HepG2 (cell line): ENCODE data around the gene TRIP4. TPM values are rescaled to one million over a fixed set of nuclear protein-coding genes. Genes with fewer than 3 reads are reported as not detected.
A peak's percentile ranks its signal among the peaks of the same experiment; 100 is the strongest.

Experiments used
- ARNTL ChIP-seq: sonication (generic); formaldehyde crosslinking; IDR thresholded peaks from 2 replicates; pipeline ENCODE4 v1.4.0; 2020; ENCODE audit warnings: mild to moderate bottlenecking, missing genetic modification reagents
- ETV5 ChIP-seq: IDR thresholded peaks from 2 replicates; pipeline ENCODE4 v1.6.1; 2018; ENCODE audit warnings: missing biosample characterization, missing genetic modification reagents, inconsistent platforms, borderline replicate concordance
- FOXO1 ChIP-seq: sonication (generic); formaldehyde crosslinking; IDR thresholded peaks from 2 replicates; pipeline ENCODE4 v1.4.0; 2020; ENCODE audit warnings: missing genetic modification reagents
- MBD4 ChIP-seq: IDR thresholded peaks from 2 replicates; pipeline ENCODE4 v1.6.1; 2012; ENCODE audit warnings: low read length, inconsistent platforms, borderline replicate concordance
- MIER2 ChIP-seq: IDR thresholded peaks from 2 replicates; pipeline ENCODE4 v1.6.1; 2016; ENCODE audit warnings: missing biosample characterization, missing genetic modification reagents
- ONECUT2 ChIP-seq: sonication (generic); formaldehyde crosslinking; IDR thresholded peaks from 2 replicates; pipeline ENCODE4 v1.4.0; 2020; ENCODE audit warnings: missing genetic modification reagents
- PPARG ChIP-seq: conservative IDR thresholded peaks from 2 replicates; pipeline ENCODE4 v1.6.1; 2016; ENCODE audit warnings: missing biosample characterization, missing genetic modification reagents
- RARA ChIP-seq: IDR thresholded peaks from 2 replicates; pipeline ENCODE4 v1.6.1; 2016; ENCODE audit warnings: missing genetic modification reagents, missing compliant biosample characterization
- RXRB ChIP-seq: IDR thresholded peaks from 2 replicates; pipeline ENCODE4 v1.6.1; 2016; ENCODE audit warnings: borderline replicate concordance, missing genetic modification reagents, missing compliant biosample characterization
- SOX6 ChIP-seq, 2 experiments: fragments of 450-650 bp in 1 of 2; sonication (generic) in 1 of 2; formaldehyde crosslinking in 1 of 2; IDR thresholded peaks; 2 replicates each; pipeline versions ENCODE4 v1.4.0 to v1.6.1; 2017 to 2020; ENCODE audit warnings: antibody characterized with exemption in 1 of 2, mild to moderate bottlenecking in 1 of 2, missing genetic modification reagents in 1 of 2
- TBX3 ChIP-seq: fragments of 450-650 bp; IDR thresholded peaks from 2 replicates; pipeline ENCODE4 v1.6.1; 2017; ENCODE audit warnings: antibody characterized with exemption, mild to moderate bottlenecking, inconsistent platforms, borderline replicate concordance
- ZFP90 ChIP-seq: sonication (generic); formaldehyde crosslinking; IDR thresholded peaks from 2 replicates; pipeline ENCODE4 v1.8.0; 2022; ENCODE audit warnings: missing genetic modification reagents, mild to moderate bottlenecking, inconsistent platforms, borderline replicate concordance
- ZNF101 ChIP-seq: sonication (generic); formaldehyde crosslinking; IDR thresholded peaks from 2 replicates; pipeline ENCODE4 v1.4.0; 2020; ENCODE audit warnings: mild to moderate bottlenecking, low read depth, missing genetic modification reagents, borderline replicate concordance
- ZNF468 ChIP-seq: sonication (generic); formaldehyde crosslinking; IDR thresholded peaks from 2 replicates; pipeline ENCODE4 v1.8.0; 2022; ENCODE audit warnings: mild to moderate bottlenecking, moderate library complexity, missing genetic modification reagents
- polyA plus RNA-seq, 8 experiments: library from polyadenylated mRNA; depleted of rRNA in 3 of 8; stranded (reverse) in 7 of 8; unstranded in 1 of 8; fragments of >200 nt; fragmentation: Illumina TruSeq in 4 of 8; extraction: Trizol in 4 of 8; gene quantifications; 2 replicates each; pipeline versions ENCODE4 v1.2.1 to v1.2.3, GENCODE V29; 2011 to 2016; ENCODE audit warnings: low read depth in 4 of 8, missing spikeins in 1 of 8, mixed read lengths in 1 of 8; ENCODE audit not compliant: insufficient read depth in 1 of 8
- total RNA-seq, 5 experiments: library from RNA; depleted of rRNA; stranded (reverse); fragments of >200 nt; fragmentation: Illumina TruSeq; extraction: Trizol; gene quantifications; 2 replicates each; pipeline ENCODE4 v1.2.3, GENCODE V29; 2016; ENCODE audit warnings: low read depth in 1 of 5
- TF ChIP-seq, protein P1 (sequence below): sonication (generic); formaldehyde crosslinking; IDR thresholded peaks from 2 replicates; pipeline ENCODE4 v1.4.0; 2020; ENCODE audit warnings: missing genetic modification reagents
- TF ChIP-seq, protein P2 (sequence below): sonication (generic); formaldehyde crosslinking; IDR thresholded peaks from 2 replicates; pipeline ENCODE4 v1.8.1; 2023; ENCODE audit warnings: mild to moderate bottlenecking, missing genetic modification reagents
- TF ChIP-seq, protein P3 (sequence below): sonication (generic); formaldehyde crosslinking; IDR thresholded peaks from 2 replicates; pipeline ENCODE4 v1.5.1; 2020; ENCODE audit warnings: mild to moderate bottlenecking, missing genetic modification reagents, borderline replicate concordance
- TF ChIP-seq, protein P4 (sequence below): IDR thresholded peaks from 2 replicates; pipeline ENCODE4 v1.6.1; 2016
- TF ChIP-seq, protein P5 (sequence below): sonication (generic); formaldehyde crosslinking; IDR thresholded peaks from 2 replicates; pipeline ENCODE4 v1.5.0; 2020; ENCODE audit warnings: mild to moderate bottlenecking, missing genetic modification reagents, borderline replicate concordance

Gene TRIP4
- total and polyA plus RNA-seq, 2 of the 13 experiments (the other 11 are each of a cell fraction or from before 2014, with no cell fraction given), result 7.1 to 11.8 TPM

DNA sequence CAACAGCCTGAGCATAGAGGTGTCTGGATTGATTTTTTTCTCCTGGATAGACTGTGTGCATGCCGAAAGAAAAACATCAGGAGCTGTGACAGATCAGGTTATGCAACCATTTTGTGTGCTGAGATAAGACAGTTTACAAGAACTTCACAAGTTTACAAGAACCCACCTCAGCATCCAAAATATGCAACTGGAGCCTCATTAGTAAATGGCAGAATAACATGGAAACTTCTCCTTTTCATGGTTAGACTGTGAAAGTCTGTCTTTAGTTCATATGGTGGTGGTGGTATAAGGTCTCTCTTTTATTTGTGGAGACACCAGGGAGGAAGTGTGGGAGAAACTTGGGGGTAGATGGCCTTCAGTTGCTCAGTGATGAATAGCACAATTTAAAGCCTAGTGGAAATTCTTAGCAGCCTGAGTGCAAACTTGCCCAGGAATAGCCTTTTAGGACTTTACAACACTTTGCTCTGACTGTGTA is 69.0 kb downstream of the TRIP4 start (continued):
- TF ChIP-seq, protein P1, sequence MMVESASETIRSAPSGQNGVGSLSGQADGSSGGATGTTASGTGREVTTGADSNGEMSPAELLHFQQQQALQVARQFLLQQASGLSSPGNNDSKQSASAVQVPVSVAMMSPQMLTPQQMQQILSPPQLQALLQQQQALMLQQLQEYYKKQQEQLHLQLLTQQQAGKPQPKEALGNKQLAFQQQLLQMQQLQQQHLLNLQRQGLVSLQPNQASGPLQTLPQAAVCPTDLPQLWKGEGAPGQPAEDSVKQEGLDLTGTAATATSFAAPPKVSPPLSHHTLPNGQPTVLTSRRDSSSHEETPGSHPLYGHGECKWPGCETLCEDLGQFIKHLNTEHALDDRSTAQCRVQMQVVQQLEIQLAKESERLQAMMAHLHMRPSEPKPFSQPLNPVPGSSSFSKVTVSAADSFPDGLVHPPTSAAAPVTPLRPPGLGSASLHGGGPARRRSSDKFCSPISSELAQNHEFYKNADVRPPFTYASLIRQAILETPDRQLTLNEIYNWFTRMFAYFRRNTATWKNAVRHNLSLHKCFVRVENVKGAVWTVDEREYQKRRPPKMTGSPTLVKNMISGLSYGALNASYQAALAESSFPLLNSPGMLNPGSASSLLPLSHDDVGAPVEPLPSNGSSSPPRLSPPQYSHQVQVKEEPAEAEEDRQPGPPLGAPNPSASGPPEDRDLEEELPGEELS (CRISPR knock-in tag), result peak; percentile 74
- TF ChIP-seq ZFP90 (CRISPR knock-in tag), result no peak
- no peak for TF ChIP-seq ZNF101 (CRISPR knock-in tag)
- TF ChIP-seq RXRB (CRISPR knock-in tag), result peak; percentile 50; the same call in 1 of the 2 replicates
- TF ChIP-seq RARA, result peak; percentile 47; the same call in 1 of the 2 replicates
- TF ChIP-seq, protein P2, sequence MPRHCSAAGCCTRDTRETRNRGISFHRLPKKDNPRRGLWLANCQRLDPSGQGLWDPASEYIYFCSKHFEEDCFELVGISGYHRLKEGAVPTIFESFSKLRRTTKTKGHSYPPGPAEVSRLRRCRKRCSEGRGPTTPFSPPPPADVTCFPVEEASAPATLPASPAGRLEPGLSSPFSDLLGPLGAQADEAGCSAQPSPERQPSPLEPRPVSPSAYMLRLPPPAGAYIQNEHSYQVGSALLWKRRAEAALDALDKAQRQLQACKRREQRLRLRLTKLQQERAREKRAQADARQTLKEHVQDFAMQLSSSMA, result no peak
- TF ChIP-seq MBD4, result no peak
- no peak for TF ChIP-seq SOX6 (IDR thresholded peaks at IDR 0.05)
- peak; percentile 57 for TF ChIP-seq SOX6 (CRISPR knock-in tag; IDR thresholded peaks at IDR 0.05)
- TF ChIP-seq, protein P3, sequence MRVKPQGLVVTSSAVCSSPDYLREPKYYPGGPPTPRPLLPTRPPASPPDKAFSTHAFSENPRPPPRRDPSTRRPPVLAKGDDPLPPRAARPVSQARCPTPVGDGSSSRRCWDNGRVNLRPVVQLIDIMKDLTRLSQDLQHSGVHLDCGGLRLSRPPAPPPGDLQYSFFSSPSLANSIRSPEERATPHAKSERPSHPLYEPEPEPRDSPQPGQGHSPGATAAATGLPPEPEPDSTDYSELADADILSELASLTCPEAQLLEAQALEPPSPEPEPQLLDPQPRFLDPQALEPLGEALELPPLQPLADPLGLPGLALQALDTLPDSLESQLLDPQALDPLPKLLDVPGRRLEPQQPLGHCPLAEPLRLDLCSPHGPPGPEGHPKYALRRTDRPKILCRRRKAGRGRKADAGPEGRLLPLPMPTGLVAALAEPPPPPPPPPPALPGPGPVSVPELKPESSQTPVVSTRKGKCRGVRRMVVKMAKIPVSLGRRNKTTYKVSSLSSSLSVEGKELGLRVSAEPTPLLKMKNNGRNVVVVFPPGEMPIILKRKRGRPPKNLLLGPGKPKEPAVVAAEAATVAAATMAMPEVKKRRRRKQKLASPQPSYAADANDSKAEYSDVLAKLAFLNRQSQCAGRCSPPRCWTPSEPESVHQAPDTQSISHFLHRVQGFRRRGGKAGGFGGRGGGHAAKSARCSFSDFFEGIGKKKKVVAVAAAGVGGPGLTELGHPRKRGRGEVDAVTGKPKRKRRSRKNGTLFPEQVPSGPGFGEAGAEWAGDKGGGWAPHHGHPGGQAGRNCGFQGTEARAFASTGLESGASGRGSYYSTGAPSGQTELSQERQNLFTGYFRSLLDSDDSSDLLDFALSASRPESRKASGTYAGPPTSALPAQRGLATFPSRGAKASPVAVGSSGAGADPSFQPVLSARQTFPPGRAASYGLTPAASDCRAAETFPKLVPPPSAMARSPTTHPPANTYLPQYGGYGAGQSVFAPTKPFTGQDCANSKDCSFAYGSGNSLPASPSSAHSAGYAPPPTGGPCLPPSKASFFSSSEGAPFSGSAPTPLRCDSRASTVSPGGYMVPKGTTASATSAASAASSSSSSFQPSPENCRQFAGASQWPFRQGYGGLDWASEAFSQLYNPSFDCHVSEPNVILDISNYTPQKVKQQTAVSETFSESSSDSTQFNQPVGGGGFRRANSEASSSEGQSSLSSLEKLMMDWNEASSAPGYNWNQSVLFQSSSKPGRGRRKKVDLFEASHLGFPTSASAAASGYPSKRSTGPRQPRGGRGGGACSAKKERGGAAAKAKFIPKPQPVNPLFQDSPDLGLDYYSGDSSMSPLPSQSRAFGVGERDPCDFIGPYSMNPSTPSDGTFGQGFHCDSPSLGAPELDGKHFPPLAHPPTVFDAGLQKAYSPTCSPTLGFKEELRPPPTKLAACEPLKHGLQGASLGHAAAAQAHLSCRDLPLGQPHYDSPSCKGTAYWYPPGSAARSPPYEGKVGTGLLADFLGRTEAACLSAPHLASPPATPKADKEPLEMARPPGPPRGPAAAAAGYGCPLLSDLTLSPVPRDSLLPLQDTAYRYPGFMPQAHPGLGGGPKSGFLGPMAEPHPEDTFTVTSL (CRISPR knock-in tag), result peak; percentile 63; the same call in 1 of the 2 replicates
- no peak for TF ChIP-seq ZNF468
- peak; percentile 78 for TF ChIP-seq ONECUT2
- 0 out of 2 replicates have a peak, but pooled peaks have one; percentile 30 for TF ChIP-seq FOXO1 (CRISPR knock-in tag)
- TF ChIP-seq, protein P4, sequence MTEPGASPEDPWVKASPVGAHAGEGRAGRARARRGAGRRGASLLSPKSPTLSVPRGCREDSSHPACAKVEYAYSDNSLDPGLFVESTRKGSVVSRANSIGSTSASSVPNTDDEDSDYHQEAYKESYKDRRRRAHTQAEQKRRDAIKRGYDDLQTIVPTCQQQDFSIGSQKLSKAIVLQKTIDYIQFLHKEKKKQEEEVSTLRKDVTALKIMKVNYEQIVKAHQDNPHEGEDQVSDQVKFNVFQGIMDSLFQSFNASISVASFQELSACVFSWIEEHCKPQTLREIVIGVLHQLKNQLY (CRISPR knock-in tag), result 0 out of 2 replicates have a peak, but pooled peaks have one; percentile 36
- TF ChIP-seq ETV5 (CRISPR knock-in tag), result no peak
- TF ChIP-seq, protein P5, sequence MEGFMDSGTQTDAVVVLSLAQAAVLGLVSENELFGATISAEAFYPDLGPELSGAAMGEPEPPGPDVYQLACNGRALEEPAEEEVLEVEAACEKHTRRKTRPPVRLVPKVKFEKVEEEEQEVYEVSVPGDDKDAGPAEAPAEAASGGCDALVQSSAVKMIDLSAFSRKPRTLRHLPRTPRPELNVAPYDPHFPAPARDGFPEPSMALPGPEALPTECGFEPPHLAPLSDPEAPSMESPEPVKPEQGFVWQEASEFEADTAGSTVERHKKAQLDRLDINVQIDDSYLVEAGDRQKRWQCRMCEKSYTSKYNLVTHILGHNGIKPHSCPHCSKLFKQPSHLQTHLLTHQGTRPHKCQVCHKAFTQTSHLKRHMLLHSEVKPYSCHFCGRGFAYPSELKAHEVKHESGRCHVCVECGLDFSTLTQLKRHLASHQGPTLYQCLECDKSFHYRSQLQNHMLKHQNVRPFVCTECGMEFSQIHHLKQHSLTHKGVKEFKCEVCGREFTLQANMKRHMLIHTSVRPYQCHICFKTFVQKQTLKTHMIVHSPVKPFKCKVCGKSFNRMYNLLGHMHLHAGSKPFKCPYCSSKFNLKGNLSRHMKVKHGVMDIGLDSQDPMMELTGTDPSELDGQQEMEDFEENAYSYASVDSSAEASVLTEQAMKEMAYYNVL (CRISPR knock-in tag), result peak; percentile 76; the same call in 1 of the 2 replicates
- peak; percentile 51; the same call in 1 of the 2 replicates for TF ChIP-seq PPARG (CRISPR knock-in tag)
- no peak for TF ChIP-seq MIER2
- TF ChIP-seq ARNTL, result no peak
- TF ChIP-seq TBX3, result no peak
